ENCODE results near the gene AXL. TPM values are rescaled to one million over a fixed set of nuclear protein-coding genes. Genes with fewer than 3 reads are reported as not detected.

Gene AXL
- total and polyA plus RNA-seq, 9 of the 15 experiments (the other 6 are each of a cell fraction or from before 2014, with no cell fraction given) = 0.80 to 6.6 (median 1.6) TPM

GRCh38 chr19:41224632-41225031 lies 5.6 kb downstream of the AXL start:
- in situ Hi-C loops (cut with MboI) = no loop called here
- peak overlapping the region; percentile 88; the same call in 2 of the 3 replicates for H3K27ac ChIP-seq (ENCODE audit: extremely low read depth, low read depth, low read length)
- POLR2A ChIA-PET = interaction anchor here (0.6 kb wide), 1 partner anchor 255 kb away, joined by 4 read pairs; no protein-coding TSS in a partner anchor

More at GRCh38 chr19:41224632-41225031, 5.6 kb downstream of the AXL start:
- H2AFZ ChIP-seq (ENCODE audit: low read depth, low read length) = no peak overlapping the region
- intact Hi-C loops (cut with micrococcal nuclease) = loop anchor here (5.0 kb wide), 1 partner anchor 38 kb away; the partner anchor contains the start of gene HNRNPUL1
- TF ChIP-seq SRSF3 (IDR thresholded peaks at IDR 0.05; ENCODE audit: insufficient read depth, low read length) (no peak), ARNT (IDR thresholded peaks at IDR 0.05) (no peak), SMC3 (conservative IDR thresholded peaks at IDR 0.05; ENCODE audit: insufficient read depth, low read depth, low read length) (no peak), ATF7 (IDR thresholded peaks at IDR 0.05) (no peak), ZNF24 (IDR thresholded peaks at IDR 0.05) (no peak), KHSRP (IDR thresholded peaks at IDR 0.05) (no peak), ZBTB8A (IDR thresholded peaks at IDR 0.05; ENCODE audit: partially characterized antibody) (no peak), E2F4 (CRISPR knock-in tag; IDR thresholded peaks at IDR 0.05; ENCODE audit: low read depth) (no peak), WHSC1 (IDR thresholded peaks at IDR 0.05; ENCODE audit: low read length) (no peak), NFXL1 (CRISPR knock-in tag; IDR thresholded peaks at IDR 0.05) (no peak), CREB3L1 (IDR thresholded peaks at IDR 0.05; ENCODE audit: borderline replicate concordance, low read depth) (no peak), ETS2 (tag; IDR thresholded peaks at IDR 0.05; ENCODE audit: borderline replicate concordance, poor library complexity, severe bottlenecking) (no peak)
- H3K9ac ChIP-seq (ENCODE audit: insufficient read depth in 1 of 2, low read depth in 2 of 2, low read length in 2 of 2) = no peak overlapping the region
- BruUV-seq (replicated peaks) = no TSS peak
- FAIRE-seq (no peak), DNase-seq (ENCODE audit: extremely low read depth in 1 of 4, low spot score in 3 of 4) (no peak), ATAC-seq (no peak)
- peaks cover 34 to 42% of the 10 kb centered on the region in 2 experiments for H3K4me1 ChIP-seq (replicated peaks in 1 of 2; ENCODE audit: control insufficient read depth in 2 of 2, insufficient read depth in 2 of 2, low read length in 2 of 2)
- no peak overlapping the region for H3K4me3 ChIP-seq
- peaks cover 0 to 12% of the 10 kb centered on the region in 2 experiments; a peak in 3 of 5 replicates for H3K27me3 ChIP-seq (ENCODE audit: control insufficient read depth in 2 of 2, insufficient read depth in 2 of 2, low read length in 2 of 2)
- CTCF ChIA-PET (ENCODE audit: low intra/inter-chr PET ratio) = no interaction called here
- H3K36me3 ChIP-seq (ENCODE audit: control insufficient read depth, insufficient read depth, low read length) = no peaks in the 10 kb centered on the region
- H3K4me2 ChIP-seq (ENCODE audit: insufficient read depth, low read length) = no peak overlapping the region
- WGBS (ENCODE audit: insufficient coverage, low coverage, missing lambda C conversion rate) = 88% methylated on average over 7 of the region's 7 CpGs
- no peaks in the 10 kb centered on the region for H4K20me1 ChIP-seq (replicated peaks; ENCODE audit: control insufficient read depth, insufficient read depth, low read length)
- H3K79me2 ChIP-seq (ENCODE audit: control insufficient read depth, insufficient read depth, low read length) = no peaks in the 10 kb centered on the region
- no peaks in the 10 kb centered on the region for H3K9me1 ChIP-seq (ENCODE audit: control insufficient read depth, insufficient read depth, low read length)
- no peaks in the 10 kb centered on the region for H3K9me3 ChIP-seq (replicated peaks; ENCODE audit: control insufficient read depth, insufficient read depth, low read depth, low read length)
